H1 (cell line): ENCODE measurements around the gene AGRN.

Source experiments
- CTCF ChIP-seq, 3 experiments: IDR thresholded peaks; 1 replicate in 2 of 3; 2 replicates in 1 of 3; pipeline versions ENCODE4 v1.5.1 to v1.6.1; 2011; ENCODE audit warnings: low read length in 3 of 3, mild to moderate bottlenecking in 3 of 3, inconsistent platforms in 2 of 3, low read depth in 1 of 3, moderate library complexity in 1 of 3; ENCODE audit not compliant: insufficient read depth in 1 of 3; ENCODE audit errors: control extremely low read depth in 1 of 3
- JUN ChIP-seq: IDR thresholded peaks from 2 replicates; pipeline ENCODE4 v1.6.1; 2011; ENCODE audit warnings: low read depth, mild to moderate bottlenecking, improper control_type of control experiment, low read length
- POLR2A ChIP-seq, 2 experiments: IDR thresholded peaks; 1 replicate in 1 of 2; 2 replicates in 1 of 2; pipeline ENCODE4 v1.6.1; 2011; ENCODE audit warnings: low read depth in 2 of 2, low read length in 2 of 2, mild to moderate bottlenecking in 2 of 2; ENCODE audit errors: control extremely low read depth in 1 of 2
- POLR2AphosphoS5 ChIP-seq: IDR thresholded peaks from 2 replicates; pipeline ENCODE4 v1.6.1; 2011; ENCODE audit warnings: low read depth, low read length

DNA sequence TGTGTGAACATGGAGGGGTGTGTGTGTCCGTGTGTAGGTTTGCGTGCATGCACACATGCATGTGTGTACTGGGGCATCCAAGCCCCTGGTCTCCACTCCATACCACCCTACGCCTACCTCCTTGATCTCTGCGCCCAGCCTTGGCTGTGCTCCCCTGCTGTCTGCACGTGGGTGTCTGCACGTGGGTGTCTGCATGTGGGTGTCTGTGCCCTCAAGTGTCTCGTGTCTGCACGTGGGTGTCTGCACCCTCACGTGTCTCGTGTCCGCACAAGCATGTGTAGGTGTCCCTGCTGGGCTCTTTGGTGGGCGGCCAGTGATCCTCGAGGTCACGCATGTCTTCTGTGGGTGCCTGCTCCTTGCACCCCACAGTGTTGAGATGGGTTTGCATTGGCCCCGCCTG, 33.1 kb downstream of the AGRN start:
- no peak for TF ChIP-seq JUN
- TF ChIP-seq POLR2A (IDR thresholded peaks at IDR 0.05; ENCODE audit: control extremely low read depth in 1 of 2, low read depth in 2 of 2, low read length in 2 of 2): no peak
- TF ChIP-seq CTCF (IDR thresholded peaks at IDR 0.05; ENCODE audit: control extremely low read depth in 1 of 3, insufficient read depth in 1 of 3, low read depth in 1 of 3, low read length in 3 of 3): no peak
- TF ChIP-seq POLR2AphosphoS5: no peak
